ENCODE results near the gene KCND3.
"Not testable (repeated sequence)": the region's sequence is repeated elsewhere in the genome, so short reads cannot be mapped to it uniquely, and the experiment has no call there.

KCND3 gene

DNA sequence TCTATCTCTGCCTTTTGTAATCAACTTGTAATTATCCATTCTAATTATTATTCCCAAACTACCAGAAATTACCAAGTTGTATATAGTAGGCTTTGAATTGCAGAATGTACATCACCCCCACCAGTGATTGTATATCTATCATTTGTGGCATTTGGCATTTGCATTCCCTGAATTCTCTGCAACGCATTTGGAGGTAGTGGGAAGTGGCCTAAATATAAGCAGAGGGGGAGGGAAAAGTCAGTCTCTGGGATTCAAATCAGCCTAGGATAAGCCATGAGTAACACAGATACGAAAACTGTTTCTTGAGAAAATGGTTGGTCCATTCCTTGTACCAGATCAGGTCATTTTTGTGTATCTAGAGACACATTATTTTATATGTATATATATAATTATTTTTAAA, 213.1 kb downstream of the KCND3 start:
- no peak for DNase-seq (ENCODE audit: low spot score)

DNA sequence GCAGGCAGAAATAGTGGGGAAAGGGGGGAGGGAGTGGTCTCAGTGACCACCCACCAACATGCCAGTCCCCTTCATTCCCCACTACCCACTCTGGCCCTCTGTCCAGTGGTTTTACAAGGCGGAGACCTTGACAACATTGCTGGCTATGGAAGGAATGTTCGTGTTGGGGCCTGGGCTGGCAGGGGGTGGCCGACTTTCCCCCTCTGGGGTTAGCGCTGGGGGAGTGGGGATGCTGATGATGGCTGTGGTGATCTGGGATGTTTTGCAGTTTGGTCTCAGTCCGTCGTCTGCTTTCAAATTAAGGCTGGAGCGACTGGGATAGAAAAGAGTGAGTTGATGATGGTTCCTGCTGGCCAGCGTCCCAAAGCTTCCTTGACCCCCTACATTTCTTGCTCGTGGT, 213.5 kb downstream of the KCND3 start:
- DNase-seq (ENCODE audit: low spot score), result no peak

DNA sequence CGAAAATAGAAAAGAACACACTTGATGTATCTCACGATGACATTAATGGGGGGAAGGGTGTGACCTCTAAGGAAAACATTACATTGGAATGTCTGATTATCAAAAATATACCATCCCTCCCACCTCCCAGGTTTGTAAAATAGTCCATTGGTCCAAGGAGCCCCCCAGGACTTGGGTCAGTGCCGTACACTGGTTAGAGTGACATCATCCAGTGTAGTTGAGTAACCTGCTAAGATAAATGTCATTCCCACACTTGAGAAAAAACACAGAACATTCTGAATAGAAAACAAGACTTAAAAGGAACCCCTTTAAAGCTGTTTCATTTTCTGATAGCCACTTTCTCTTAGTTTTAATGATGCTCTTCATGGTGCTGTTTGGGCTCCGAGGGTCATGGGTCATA, 218.6 kb downstream of the KCND3 start:
- no peak for DNase-seq (ENCODE audit: low spot score)

DNA sequence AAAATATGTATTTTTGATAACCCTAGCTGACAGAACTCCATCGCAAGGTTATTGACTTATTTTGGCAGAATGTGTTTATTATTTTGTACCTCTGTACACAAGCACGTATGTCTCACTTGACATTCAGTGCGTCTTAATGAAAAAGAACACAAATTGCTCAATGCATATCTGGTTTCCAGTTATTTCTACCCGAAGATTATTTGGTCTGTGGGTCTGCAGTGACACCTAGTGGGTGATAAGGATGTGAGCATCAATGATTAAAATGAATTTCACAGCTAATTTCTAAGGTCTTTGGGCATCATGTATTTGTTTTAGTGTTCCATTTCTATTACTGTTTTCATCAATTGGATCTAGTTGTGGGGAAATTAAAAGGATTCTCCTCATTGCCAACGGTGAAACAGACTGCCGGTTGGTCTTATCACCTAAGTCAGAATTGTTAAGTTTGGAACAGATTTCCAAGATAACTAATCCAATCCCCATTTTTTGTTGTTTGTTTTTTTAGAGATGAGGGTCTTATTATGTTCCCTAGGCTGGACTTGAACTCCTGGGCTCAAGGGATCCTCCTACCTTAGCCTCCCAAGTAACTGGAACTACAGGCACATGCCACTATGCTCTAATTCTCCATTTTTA, 219.8 kb downstream of the KCND3 start:
- peak; percentile 44 for DNase-seq (ENCODE audit: low spot score)

DNA sequence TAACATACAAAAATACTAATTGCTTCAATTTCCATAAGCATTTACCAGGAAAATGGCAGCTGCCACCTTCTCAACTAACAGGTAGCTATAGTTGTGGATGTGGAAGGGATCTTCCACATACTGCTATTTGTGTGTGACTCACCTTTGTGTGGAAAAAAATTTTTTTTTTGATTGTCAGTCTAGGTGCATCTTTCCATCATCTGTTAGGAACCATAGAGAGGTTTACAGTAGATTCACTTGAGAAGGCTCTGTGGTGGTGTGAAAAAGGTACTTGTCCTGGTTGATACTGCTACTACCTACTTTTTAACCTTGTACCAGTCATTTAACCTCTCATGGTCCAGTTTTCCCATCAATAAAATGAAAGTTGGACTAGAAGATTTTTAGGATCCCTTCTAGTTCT, 220.8 kb downstream of the KCND3 start:
- DNase-seq (ENCODE audit: low spot score), result no peak

DNA sequence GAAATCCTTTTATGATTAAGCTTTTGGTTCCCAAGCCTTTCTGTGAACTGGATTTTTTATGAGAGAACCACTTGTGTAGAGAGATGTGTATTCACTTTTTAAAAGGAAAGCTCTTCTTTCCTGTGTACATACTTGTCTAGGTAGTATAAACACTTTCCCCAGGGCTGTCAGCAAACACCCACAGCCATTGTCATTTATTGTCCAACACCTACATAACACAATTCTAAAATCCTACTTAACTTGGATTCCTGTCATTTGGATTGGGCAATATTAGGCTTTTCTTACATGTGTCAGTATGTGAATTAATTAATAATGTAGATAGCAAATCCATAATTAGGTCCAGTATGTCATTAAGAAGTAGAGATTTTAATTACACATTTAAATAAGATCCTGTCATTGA, 221.4 kb downstream of the KCND3 start:
- DNase-seq (ENCODE audit: low spot score), result no peak

DNA sequence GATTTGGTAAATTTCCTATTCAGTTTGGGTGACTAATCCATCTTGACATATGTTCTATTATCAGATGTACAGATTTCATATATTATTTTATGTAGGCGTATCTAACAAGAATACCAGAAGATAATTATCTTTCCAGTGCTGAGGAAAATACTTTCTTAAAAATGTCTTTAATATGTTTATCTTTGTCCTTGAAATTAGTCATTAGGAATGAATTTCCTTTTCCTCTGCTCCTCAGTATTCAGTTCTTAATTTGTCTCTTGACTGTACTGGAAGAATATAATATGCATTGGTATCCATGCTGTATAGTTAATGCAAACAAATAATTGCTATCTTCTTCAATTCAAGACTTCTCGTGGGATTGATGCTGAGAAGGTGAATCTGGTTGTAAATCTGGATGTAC, 227.1 kb downstream of the KCND3 start:
- no peak for DNase-seq (ENCODE audit: low spot score)

DNA sequence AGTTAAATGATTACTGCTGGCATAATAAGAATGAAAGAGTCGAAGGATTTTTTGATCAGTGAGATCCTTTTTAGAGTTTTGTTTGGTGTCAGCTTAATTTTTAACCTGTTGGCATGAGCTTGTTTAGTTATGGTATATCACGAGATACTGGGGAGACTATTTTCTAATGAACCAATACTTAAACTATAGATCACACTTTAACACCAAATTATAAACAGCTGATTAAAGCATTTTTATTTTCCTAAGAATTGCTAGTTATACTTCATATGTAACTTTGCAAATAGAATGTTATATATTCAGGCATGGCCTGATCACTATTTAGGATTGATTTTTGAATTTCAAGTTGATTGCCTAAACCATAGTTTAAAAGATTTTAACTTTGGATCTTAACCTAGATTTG, 227.8 kb downstream of the KCND3 start:
- no peak for DNase-seq (ENCODE audit: low spot score)

DNA sequence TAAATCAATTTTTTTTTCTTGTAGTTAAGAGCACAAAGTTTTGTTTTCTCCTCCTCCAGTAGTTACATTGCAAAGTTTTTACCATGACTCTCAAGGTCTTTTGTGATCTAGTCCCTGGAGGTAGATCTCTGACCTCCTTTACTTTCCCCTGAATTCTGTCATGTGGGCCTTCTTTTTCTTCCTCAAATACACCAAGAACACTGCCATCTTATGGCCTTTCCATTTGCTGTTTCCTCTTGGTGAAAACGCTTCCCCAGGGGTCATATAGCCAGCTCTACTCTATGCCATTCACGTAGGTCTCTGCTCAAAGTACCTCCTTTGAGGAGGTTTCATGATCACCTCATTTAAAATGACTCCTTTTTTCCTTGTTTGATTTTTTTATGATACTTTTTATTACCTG, 231.1 kb downstream of the KCND3 start:
- no peak for DNase-seq (ENCODE audit: low spot score)

DNA sequence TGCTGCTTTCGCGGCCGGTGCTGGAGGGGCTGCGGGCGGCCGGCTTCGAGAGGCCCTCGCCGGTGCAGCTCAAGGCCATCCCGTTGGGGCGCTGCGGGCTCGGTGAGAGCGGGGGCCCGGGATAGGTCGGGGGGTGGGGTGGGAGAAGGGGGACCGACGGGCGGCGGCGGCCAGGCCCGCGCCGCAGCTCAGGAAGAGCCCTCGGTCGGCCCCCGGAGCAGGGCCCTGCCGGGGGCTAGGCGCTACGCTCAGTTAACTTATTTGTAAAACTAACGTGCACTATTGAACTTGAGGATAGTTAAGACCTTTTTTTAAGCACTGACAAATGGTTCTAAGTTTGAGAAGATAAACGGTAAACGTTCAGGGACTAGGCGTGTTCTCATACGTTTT, 233.3 kb downstream of the KCND3 start:
- DNase-seq (ENCODE audit: low spot score), result no peak

DNA sequence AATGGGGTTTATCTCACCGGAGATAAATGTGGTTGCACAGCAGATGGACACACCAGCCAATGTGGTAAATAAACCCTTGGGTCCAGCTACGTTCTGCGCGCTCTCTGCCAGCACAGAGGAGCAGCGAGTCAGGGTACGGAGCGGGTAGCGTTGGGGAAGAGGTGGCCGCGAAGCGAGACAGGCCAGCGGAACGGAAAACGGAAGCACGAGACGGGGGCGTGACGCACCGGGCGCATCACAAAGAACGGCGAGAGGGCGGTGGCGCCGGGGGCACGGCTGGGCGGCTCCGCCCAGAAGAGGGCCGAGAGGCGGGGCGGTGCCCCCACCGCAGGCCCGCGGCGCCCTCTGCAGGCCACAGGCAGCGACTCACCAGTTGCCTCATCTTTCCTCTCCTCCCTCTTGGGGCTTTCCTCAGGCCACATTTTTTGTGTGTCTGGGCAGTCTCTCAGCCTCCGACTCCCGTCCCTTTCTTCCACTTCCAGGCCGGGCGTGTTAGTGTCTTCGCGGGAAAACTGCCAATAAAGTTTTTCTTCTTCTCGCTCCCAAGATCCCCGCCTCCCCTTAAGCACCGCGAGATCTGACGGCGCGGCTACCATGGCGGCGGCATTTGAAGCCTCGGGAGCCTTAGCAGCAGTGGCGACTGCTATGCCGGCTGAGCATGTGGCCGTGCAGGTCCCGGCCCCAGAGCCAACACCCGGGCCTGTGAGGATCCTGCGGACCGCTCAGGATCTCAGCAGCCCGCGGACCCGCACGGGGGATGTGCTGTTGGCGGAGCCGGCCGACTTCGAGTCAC, 233.9 kb downstream of the KCND3 start, which contains the start of gene DDX20:
Gene DDX20, plus strand, starts transcription at position 571 of the 793 bp plus-strand sequence. Its CDS starts 24 bp downstream, at position 595.
- peak; percentile 68 for DNase-seq (ENCODE audit: low spot score)

DNA sequence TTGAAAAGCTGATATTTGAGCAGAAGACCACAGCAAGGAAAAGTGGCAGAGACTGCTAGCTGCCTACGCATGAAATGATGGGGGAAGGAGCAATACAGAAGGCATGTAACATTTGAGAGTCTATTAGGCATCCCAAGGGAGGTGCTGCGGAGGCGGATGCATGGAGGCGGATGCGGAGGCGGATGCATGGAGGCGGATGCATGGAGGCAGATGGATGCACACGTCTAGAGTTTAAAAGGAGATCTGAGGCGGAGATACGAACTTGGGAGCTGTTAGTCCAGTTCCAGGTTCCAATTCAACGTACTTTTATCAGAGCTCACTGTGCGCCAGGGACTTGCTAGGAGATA, 234.5 kb downstream of the KCND3 start:
- DNase-seq (ENCODE audit: low spot score), result no peak

DNA sequence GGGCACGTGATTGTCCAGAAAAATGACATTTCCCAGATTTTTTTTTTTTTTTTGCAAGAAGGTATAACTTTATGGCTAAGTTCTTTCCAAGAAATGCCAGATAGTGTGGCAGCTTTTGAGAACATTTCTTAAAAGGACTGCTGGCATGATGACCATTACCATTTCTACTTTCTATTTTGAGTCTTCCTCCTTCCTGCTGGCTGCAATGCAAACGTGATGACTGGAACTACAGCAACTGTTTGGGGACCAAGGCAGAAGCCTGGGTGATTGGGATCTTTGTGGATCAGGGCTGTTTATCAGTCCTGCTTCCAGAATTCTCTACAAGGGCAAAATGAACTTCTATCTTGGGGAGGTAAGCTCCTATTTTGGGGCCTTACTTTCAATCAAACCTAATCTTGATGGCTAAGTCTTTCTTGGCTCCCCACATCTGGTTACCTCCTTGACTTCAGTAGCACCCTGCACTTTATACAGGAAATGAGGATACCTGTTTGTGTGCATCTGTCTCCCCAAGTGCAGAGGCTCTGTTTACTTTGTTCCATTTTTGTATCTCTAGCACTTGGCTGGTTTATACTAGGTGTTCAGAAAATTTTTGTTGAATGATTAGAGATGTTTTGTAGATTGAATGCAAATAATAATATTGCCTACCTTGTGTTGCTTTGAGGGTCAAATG, 237.4 kb downstream of the KCND3 start:
- DNase-seq (ENCODE audit: low spot score), result no peak

DNA sequence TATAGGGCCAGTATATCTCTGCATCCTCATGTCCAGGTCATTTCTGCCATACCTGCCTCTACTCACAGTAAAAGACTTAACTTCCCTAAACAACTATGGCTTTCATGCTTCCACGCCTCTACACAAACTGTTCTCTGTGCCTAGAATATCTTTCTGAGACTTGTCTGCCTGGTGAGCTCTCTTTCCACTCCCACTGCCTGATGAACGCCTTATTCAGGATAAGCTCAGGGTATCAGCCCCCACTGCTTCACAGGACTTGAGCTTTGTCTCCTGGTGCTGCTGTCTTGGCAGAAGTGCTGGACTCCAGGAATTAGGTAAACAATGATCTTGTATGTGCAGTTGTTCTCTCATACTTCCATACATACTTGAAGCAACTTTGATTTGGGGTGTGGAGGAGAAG, 238.6 kb downstream of the KCND3 start:
- DNase-seq (ENCODE audit: low spot score), result no peak

DNA sequence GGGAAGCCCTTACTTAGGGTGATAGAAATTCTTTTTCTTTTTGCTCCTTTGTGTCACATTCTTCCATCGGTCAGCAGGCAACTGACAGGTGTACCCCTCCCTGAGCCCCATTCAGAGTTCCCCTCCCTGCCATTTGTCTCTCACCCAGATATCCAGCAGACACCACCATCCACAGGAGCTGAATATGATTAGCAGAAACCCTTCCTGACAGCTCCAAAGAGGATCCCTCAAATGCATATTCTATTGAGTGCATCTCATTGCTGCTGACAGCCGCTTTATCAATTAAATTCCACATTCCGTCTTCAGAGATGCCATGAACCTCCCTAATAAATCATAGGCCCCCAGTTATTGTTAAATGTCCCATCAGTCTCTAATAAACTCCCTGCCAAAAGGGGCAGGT, 239.8 kb downstream of the KCND3 start:
- DNase-seq (ENCODE audit: low spot score), result no peak

DNA sequence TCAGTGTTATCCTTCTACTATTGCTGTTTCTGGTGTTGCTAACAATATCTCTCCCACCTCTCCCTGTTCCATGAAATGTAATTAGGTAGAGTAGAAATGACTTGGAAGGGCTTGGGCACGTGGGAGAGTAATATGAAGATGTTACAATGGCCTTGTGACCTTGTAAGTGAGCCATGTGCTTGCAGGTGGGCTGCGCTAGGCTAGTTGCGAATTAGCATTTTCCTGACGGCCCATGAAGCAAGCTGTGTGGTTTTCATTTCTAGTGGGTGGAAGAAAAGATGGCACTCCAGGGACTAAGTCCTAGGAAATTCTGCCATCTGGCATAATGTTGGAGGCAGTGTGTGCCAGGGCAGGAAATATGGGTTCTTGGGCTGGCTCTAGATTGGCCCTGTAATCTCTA, 241.5 kb downstream of the KCND3 start:
- DNase-seq (ENCODE audit: low spot score), result no peak

DNA sequence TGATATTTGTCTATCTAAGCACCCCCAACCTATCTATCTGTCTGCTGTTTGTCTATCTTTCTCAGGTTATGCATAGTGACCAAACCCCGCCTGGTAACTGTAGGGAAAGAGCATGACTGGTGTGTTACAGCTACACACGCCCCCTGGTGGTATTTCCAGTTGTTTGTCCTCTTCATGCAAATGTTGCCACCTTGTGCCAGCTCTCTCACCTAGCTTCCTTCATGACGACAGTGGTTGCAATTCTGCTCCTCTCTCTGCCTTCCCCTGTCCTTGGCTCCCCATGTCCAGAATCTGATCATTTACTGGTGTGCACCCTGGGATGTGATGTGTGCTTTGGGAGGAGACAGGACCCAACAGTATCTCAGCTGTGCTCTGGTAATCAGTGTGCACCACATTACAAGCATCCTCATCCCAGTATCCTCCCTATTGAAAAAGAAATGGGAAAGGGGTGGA, 242.2 kb downstream of the KCND3 start:
- DNase-seq (ENCODE audit: low spot score), result peak; percentile 44

DNA sequence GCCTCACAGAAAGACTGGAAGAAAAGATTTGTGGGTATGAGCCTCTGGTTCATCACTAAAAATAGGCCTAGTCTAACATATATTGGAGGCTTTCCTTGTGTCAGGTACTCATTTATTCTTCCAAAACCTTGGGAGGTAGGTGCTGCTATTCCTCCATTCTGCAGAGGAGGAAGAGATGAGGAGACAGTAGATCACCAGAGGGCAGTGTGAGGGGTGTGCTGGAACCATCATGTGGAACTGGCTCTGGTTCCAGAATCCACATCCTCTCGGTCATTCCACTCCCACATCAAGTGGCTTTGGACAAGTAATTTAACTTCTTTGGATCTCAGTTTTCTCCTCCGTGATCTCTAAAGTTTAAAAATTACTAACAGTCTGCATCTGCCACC, 242.9 kb downstream of the KCND3 start:
- no peak for DNase-seq (ENCODE audit: low spot score)

DNA sequence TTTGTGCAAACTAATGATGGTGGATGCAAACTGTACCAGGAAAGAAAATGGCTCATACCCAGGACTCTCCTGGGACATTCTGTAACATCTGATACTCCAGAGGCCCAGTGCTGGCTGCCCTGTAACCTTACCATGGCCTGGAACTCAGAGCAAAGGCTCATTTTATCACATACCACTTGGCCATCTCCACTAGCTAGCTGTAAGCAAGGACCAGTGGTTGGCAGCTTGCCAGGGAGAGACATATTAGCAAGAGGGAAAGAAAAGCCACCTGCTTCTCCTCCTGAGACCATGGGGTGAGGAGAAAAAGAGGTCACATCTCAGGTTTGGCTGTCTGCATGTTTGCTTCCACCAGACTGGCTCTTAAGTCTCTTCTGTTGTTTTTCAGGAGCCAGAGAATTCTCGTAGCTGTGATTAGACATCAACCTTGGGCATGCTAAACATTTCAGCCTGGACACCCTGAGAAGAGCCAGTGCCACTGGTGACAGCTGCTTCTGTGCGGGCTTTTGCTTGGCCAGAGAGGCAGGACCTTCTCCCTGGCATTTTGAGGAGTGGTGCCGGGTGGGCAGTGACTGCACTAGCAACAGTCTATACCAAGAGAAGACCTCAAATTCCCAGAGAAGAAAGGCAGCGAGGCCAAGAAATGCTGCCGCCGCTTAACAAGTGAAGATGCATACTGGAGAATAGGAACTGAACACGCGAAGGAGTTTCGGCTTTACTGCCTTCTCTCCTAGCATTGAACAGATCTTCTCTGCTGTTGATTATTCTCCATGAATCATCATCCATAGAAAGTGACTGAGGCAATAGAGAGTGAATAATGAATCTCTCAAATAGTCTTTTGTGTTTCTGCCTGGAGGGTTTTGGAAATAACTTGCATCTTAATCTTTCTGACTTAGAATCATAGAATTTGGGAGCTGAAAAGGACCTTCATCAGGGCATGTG, 243.5 kb downstream of the KCND3 start:
- peak; percentile 22 for DNase-seq (ENCODE audit: low spot score)

DNA sequence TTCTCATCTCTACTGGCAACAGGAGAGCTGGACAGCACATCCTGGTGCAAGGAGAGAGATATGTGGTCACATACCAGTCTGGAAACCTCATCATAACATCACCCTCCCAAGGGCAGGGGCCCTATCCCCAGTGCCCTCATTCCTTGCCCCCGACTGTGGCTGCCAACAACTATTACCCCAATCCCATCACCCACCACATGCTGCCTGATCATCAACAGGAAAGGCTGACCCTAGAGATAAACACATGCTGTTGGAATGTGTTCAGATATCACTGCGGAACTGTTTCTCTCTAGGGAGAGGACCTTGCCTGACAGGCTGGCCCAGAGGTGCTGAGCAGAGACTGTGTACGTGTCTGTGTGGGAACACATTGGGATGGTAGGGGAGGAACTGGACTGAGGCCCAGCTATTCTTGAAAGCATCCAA, 245.8 kb downstream of the KCND3 start:
- no peak for DNase-seq (ENCODE audit: low spot score)

DNA sequence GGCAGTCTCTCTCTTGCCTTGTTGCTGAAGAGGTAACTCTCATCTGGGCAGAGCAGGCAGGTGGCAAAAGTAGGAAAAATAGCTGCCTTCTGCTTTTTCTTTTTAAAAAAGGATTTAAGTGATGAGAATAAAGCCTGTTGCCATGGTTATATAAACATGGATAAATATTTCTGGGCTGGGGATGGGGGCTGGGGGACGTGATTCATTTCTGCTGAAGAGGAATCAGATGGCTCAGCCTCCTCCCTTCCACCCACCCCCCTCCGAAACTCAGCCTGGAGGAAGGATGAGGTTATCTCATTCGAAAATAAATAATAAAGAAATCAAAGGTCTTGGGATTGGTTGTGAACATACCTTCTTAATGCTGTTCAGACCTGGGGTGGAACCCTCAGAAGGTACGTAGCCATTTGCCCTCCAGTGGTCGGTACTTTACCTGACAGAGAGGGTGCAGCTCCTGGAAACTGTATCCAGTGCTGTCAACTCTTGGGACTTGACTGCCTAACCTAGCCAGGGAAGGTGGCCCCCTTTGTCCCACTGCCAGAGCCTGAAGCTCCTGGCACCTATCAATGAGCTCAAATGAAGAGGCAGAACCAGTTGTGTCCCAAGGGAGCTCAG, 246.4 kb downstream of the KCND3 start:
- no peak for DNase-seq (ENCODE audit: low spot score)

DNA sequence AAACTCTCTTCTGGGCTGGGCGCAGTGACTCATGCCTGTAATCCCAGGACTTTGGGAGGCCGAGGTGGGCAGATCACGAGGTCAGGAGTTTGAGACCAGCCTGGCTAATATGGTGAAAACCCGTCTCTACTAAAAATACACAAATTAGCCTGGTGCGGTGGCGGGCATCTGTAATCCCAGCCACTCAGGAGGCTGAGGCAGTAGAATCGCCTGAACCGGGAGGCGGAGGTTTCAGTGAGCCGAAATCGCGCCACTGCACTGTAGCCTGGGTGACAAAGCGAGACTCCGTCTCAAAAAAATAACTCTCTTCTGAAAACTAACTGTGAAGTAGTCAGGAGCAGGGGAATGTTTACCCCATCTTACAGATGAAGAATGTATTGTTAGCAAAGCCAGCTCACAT, 247.2 kb downstream of the KCND3 start:
- not testable (repeated sequence) for DNase-seq (ENCODE audit: low spot score)

Data from COLO829 (cell line).